ENCODE results near the gene SHPK. TPM values are rescaled to one million over a fixed set of nuclear protein-coding genes. Genes with fewer than 3 reads are reported as not detected.

SHPK gene
- total RNA-seq = 23.5 TPM

GRCh38 chr17:3636154-3636907, at the start of gene SHPK, which contains the start of gene CTNS:
SHPK (minus strand) TSS chr17:3636250; CDS start chr17:3636219, 31 bp downstream.
CTNS (plus strand) TSS chr17:3636760; CDS start chr17:3640207, 3,447 bp downstream.

DNA sequence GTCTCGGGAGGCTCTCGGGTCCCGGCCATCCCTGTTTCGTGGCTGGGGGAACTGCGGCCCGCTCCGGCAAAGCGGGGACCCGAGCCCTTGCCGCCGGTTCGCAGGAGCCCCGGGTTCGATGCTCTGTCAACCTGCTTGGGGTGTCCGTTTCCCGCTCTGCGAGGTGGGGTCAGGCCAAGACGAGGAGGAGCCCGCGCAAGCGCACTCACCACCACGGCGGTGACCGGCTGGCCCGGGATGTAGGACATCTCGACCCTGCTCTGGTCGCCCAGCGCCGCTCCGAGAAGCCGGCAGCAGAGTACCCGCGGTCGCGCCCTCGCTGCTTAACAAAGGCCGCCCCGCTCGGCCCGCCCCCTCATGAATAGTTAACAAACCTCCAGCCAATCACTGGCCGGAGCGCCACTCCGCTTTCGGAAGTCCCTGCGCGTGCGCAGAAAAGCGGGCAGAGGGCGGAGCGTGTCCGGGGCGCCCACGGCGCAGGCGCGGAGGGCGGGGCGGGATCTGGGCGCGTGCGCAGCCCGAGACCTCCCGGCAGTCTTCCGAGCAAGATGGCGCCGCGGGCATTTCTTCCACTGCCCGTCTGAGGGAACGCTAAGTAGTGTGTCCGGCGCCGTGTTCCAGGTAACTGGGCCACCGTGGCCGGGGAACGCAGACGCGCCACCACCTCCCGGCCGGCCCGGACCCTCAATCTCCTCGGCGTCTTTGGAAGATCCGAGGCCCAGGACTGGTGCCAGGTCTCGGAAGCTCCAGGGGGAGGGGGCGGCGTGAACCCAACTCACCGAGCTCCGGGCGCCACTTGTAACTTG, 32.4 kb upstream of the SHPK start, which contains the start of the genes EMC6 and TAX1BP3:
TSS of gene EMC6 (plus strand) at position 534 of the 806 bp plus-strand sequence. CDS start 335 bp downstream, outside the sequence.
TSS of gene TAX1BP3 (minus strand) at position 300 of the 806 bp plus-strand sequence. CDS start at position 248, 52 bp downstream.

Other genes starting within 250 kb of the SHPK start
- 1.3 TPM for gene OR3A2, start 249.9 kb downstream of the SHPK start, total RNA-seq
- not detected for gene OR1E1, start 237.8 kb downstream of the SHPK start, total RNA-seq
- not detected for gene OR3A3, start 224.9 kb downstream of the SHPK start, total RNA-seq
- not detected for gene OR1E2, start 202.4 kb downstream of the SHPK start, total RNA-seq
- 1.3 TPM for gene SPATA22, start 164.4 kb downstream of the SHPK start, total RNA-seq
- gene ASPA, start 160.3 kb downstream of the SHPK start, total RNA-seq = 1.3 TPM
- gene TRPV3, start 78.4 kb downstream of the SHPK start, total RNA-seq = 0.94 TPM
- 10.6 TPM for gene TRPV1, start 26.8 kb downstream of the SHPK start, total RNA-seq
- 8.5 TPM for gene CTNS, start 510 bp upstream of the SHPK start, total RNA-seq
- gene TAX1BP3, start 32.3 kb upstream of the SHPK start, total RNA-seq = 31.3 TPM
- gene EMC6, start 32.6 kb upstream of the SHPK start, total RNA-seq = 10.6 TPM
- gene P2RX5, start 59.9 kb upstream of the SHPK start, total RNA-seq = 6.9 TPM
- 1.3 TPM for gene HASPIN, start 87.7 kb upstream of the SHPK start, total RNA-seq
- gene ITGAE, start 164.9 kb upstream of the SHPK start, total RNA-seq = 11.6 TPM
- gene NCBP3, start 210.0 kb upstream of the SHPK start, total RNA-seq = 60.7 TPM